Measurements from ENCODE around the gene PAM.

PAM gene

GRCh38 chr5:102787134-102787533 lies 32.0 kb downstream of the PAM start:
- TF ChIP-seq CTCF (IDR thresholded peaks at IDR 0.05; ENCODE audit: low read depth, low read length, missing control alignments), result no peak
- in situ Hi-C loops (cut with HindIII; ENCODE audit: low sequenced_read_pairs), result no loop called here

GRCh38 chr5:102788788-102789187 lies 33.7 kb downstream of the PAM start:
- in situ Hi-C loops (cut with HindIII; ENCODE audit: low sequenced_read_pairs), result no loop called here
- no peak for DNase-seq (ENCODE audit: low read depth)
- H3K4me3 ChIP-seq (ENCODE audit: low read depth, low read length), result no peak overlapping the region
- TF ChIP-seq CTCF (IDR thresholded peaks at IDR 0.05; ENCODE audit: low read depth, low read length, missing control alignments), result no peak

More at GRCh38 chr5:102787134-102787533, 32.0 kb downstream of the PAM start:
- no peak for DNase-seq (ENCODE audit: low read depth)
- H3K4me3 ChIP-seq (ENCODE audit: low read depth, low read length), result no peak overlapping the region

GRCh38 chr5:102789469-102789868 lies 34.4 kb downstream of the PAM start:
- in situ Hi-C loops (cut with HindIII; ENCODE audit: low sequenced_read_pairs), result no loop called here
- no peak for DNase-seq (ENCODE audit: low read depth)
- no peak for TF ChIP-seq CTCF (IDR thresholded peaks at IDR 0.05; ENCODE audit: low read depth, low read length, missing control alignments)
- no peak overlapping the region for H3K4me3 ChIP-seq (ENCODE audit: low read depth, low read length)

- in situ Hi-C loops (cut with HindIII; ENCODE audit: low sequenced_read_pairs), result no loop called here
Measured at GRCh38 chr5:102790748-102791147, 35.6 kb downstream of the PAM start.

GRCh38 chr5:102792705-102793104 lies 37.6 kb downstream of the PAM start:
- in situ Hi-C loops (cut with HindIII; ENCODE audit: low sequenced_read_pairs), result no loop called here
- H3K4me3 ChIP-seq (ENCODE audit: low read depth, low read length), result no peak overlapping the region
- no peak for DNase-seq (ENCODE audit: low read depth)
- TF ChIP-seq CTCF (IDR thresholded peaks at IDR 0.05; ENCODE audit: low read depth, low read length, missing control alignments), result peak; percentile 38

More at GRCh38 chr5:102790748-102791147, 35.6 kb downstream of the PAM start:
- H3K4me3 ChIP-seq (ENCODE audit: low read depth, low read length), result no peak overlapping the region
- no peak for DNase-seq (ENCODE audit: low read depth)
- no peak for TF ChIP-seq CTCF (IDR thresholded peaks at IDR 0.05; ENCODE audit: low read depth, low read length, missing control alignments)

- in situ Hi-C loops (cut with HindIII; ENCODE audit: low sequenced_read_pairs), result no loop called here
- no peak for DNase-seq (ENCODE audit: low read depth)
- no peak for TF ChIP-seq CTCF (IDR thresholded peaks at IDR 0.05; ENCODE audit: low read depth, low read length, missing control alignments)
Measured at GRCh38 chr5:102794047-102794446, 38.9 kb downstream of the PAM start.

More at GRCh38 chr5:102794047-102794446, 38.9 kb downstream of the PAM start:
- H3K4me3 ChIP-seq (ENCODE audit: low read depth, low read length), result no peak overlapping the region

All from astrocyte of the cerebellum (primary cell).